HG03103 (cell line): ENCODE results near the gene GRID2.

Experiments used
- ATAC-seq: cut with Tn5 transposase; IDR thresholded peaks from one replicate; pipeline ENCODE4 v1.9.1; 2021; ENCODE audit warnings: low read depth; ENCODE audit not compliant: unreplicated experiment

Gene GRID2

GRCh38 chr4:92658318-92658717 is 354.6 kb downstream of the GRID2 start:
- no peak for ATAC-seq

- no peak for ATAC-seq
Measured at GRCh38 chr4:92677805-92678204, 374.0 kb downstream of the GRID2 start.

- no peak for ATAC-seq
Measured at GRCh38 chr4:92678292-92678691, 374.5 kb downstream of the GRID2 start.

- ATAC-seq = no peak
Measured at GRCh38 chr4:92679149-92679548, 375.4 kb downstream of the GRID2 start.

GRCh38 chr4:92714640-92715039 is 410.9 kb downstream of the GRID2 start:
- no peak for ATAC-seq

GRCh38 chr4:92733231-92733630 is 429.5 kb downstream of the GRID2 start:
- no peak for ATAC-seq

- ATAC-seq = no peak
Measured at GRCh38 chr4:92735025-92735665, 431.4 kb downstream of the GRID2 start.

- ATAC-seq = no peak
Measured at GRCh38 chr4:92760433-92760832, 456.7 kb downstream of the GRID2 start.

- no peak for ATAC-seq
Measured at GRCh38 chr4:92776080-92776479, 472.3 kb downstream of the GRID2 start.

GRCh38 chr4:92789741-92790140 is 486.0 kb downstream of the GRID2 start:
- no peak for ATAC-seq

- no peak for ATAC-seq
Measured at GRCh38 chr4:92791871-92792440, 488.2 kb downstream of the GRID2 start.

- ATAC-seq = no peak
Measured at GRCh38 chr4:92809381-92809780, 505.6 kb downstream of the GRID2 start.

- ATAC-seq = no peak
Measured at GRCh38 chr4:92812652-92813051, 508.9 kb downstream of the GRID2 start.

GRCh38 chr4:92814677-92815076 is 510.9 kb downstream of the GRID2 start:
- ATAC-seq = no peak

- no peak for ATAC-seq
Measured at GRCh38 chr4:92825256-92825655, 521.5 kb downstream of the GRID2 start.

- no peak for ATAC-seq
Measured at GRCh38 chr4:92825791-92826190, 522.0 kb downstream of the GRID2 start.

GRCh38 chr4:92830771-92831170 is 527.0 kb downstream of the GRID2 start:
- ATAC-seq = no peak

- ATAC-seq = no peak
Measured at GRCh38 chr4:92840880-92841279, 537.1 kb downstream of the GRID2 start.

- ATAC-seq = no peak
Measured at GRCh38 chr4:92843784-92844183, 540.0 kb downstream of the GRID2 start.

- ATAC-seq = no peak
Measured at GRCh38 chr4:92847026-92847425, 543.3 kb downstream of the GRID2 start.

- ATAC-seq = no peak
Measured at GRCh38 chr4:92862509-92862908, 558.7 kb downstream of the GRID2 start.

GRCh38 chr4:92864096-92864495 is 560.3 kb downstream of the GRID2 start:
- no peak for ATAC-seq

GRCh38 chr4:92872604-92873003 is 568.8 kb downstream of the GRID2 start:
- ATAC-seq = no peak
